ENCODE results near the gene PALB2.

DNA sequence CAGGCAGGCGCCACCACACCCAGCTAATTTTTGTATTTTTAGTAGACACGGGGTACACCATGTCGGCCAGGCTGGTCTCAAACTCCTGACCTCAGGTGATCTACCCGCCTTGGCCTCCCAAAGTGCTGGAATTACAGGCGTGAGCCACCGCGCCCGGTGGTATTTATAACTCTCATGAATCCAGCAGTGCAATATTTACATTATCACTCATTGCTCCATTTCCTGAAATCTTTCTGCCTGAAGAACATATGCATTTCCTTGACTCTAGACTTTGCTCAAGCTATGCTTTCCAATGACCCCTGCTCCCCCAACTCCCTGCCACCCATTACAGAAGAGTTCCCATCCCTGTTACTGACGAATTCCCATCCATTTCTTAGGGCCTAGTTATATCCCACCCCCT, 25.3 kb downstream of the PALB2 start:
- TF ChIP-seq CTCF (IDR thresholded peaks at IDR 0.05): no peak
- TF ChIP-seq POLR2A (IDR thresholded peaks at IDR 0.05): no peak

Measured in esophagus squamous epithelium (tissue), 4 donors.